Epithelial cell of esophagus (primary cell): ENCODE measurements around the gene PTGIS.

Experiments
- DNase-seq: peaks from one replicate; pipeline ENCODE4 v3.0.0; 2010; ENCODE audit warnings: low read depth
- H3K4me3 ChIP-seq: 2 replicates; pipeline ENCODE4 v1.5.1; 2011; ENCODE audit warnings: mild to moderate bottlenecking, low read length, control low read depth
- CTCF ChIP-seq: IDR thresholded peaks from 2 replicates; pipeline ENCODE4 v1.5.1; 2011; ENCODE audit warnings: low read depth, mild to moderate bottlenecking, low read length, control low read depth, inconsistent platforms; ENCODE audit not compliant: insufficient read depth; ENCODE audit errors: missing control alignments

PTGIS gene

DNA sequence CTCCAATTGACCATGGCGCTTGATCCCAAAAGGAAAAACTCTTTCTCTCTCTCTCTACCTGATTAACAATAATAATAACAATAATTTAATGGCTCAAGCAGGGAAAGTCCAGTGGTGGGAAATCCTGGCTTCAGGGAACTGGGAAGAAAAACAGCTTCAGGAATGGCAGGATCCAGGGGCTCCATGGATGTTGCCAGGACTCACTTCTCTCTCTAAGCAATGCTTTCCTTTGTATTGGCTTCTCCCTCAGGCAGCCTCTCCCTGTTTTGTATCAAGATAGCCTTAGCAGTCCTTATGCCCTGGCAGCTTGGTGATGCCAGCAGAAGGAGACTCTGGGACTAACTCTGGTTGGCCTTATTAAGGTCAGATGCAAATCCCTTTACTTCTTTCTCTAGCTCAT, 13.5 kb upstream of the PTGIS start:
- H3K4me3 ChIP-seq: no peak overlapping the region
- TF ChIP-seq CTCF: no peak
- DNase-seq: no peak

DNA sequence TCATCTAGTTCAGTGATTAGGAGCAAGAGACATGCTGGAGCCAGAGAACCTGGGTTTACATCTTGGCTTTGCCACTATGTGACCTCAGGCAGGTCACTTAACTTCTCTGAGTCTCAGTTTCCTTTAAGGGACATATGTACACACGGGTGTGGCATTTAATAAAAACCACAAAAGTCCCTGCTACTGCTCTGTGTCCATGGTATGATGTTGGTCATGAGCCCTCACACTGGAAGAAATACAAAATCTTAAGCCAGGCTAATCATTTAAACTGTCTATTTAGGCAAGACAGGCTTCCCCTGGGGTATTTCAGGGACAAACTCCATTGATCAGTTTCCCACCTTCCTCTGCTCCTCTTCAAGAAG, 12.9 kb upstream of the PTGIS start:
- no peak overlapping the region for H3K4me3 ChIP-seq
- no peak for DNase-seq
- no peak for TF ChIP-seq CTCF

- no peak for DNase-seq
Measured at GRCh38 chr20:49579874-49580812, 12.2 kb upstream of the PTGIS start.

DNA sequence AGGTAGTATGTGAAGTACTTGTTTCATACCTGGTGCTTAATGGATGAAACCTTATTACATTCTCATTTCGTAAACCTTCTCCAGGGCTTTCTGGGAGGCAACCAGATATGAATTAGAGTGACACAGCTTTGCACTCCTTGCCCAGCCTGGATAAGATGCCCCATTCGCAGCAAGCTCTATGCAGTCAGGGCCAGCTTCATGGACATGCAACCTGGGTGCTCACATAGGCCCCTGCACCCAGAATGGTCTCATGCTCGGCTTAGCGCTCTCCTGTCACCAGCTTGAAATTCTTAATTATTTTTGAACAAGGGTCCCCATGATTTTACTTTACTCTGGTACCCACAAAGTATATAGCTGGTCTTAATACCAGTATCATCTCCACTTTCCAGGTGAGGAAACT, 11.3 kb upstream of the PTGIS start:
- no peak for TF ChIP-seq CTCF
- H3K4me3 ChIP-seq: no peak overlapping the region
- no peak for DNase-seq

More at GRCh38 chr20:49579874-49580812, 12.2 kb upstream of the PTGIS start:
- no peak overlapping the region for H3K4me3 ChIP-seq
- TF ChIP-seq CTCF: no peak

GRCh38 chr20:49578436-49578835, 10.5 kb upstream of the PTGIS start:
- TF ChIP-seq CTCF: no peak
- DNase-seq: no peak
- no peak overlapping the region for H3K4me3 ChIP-seq

GRCh38 chr20:49575551-49576060, 7.7 kb upstream of the PTGIS start:
- no peak overlapping the region for H3K4me3 ChIP-seq
- TF ChIP-seq CTCF: no peak
- DNase-seq: no peak
